CD4-positive, alpha-beta T cell treated with Interleukin-15 for 1 hour (primary cell): ENCODE measurements around the gene ZNF536.

Experiments
- DNase-seq: peaks from one replicate; pipeline ENCODE4 v3.0.0-alpha.2; 2020

ZNF536 gene

DNA sequence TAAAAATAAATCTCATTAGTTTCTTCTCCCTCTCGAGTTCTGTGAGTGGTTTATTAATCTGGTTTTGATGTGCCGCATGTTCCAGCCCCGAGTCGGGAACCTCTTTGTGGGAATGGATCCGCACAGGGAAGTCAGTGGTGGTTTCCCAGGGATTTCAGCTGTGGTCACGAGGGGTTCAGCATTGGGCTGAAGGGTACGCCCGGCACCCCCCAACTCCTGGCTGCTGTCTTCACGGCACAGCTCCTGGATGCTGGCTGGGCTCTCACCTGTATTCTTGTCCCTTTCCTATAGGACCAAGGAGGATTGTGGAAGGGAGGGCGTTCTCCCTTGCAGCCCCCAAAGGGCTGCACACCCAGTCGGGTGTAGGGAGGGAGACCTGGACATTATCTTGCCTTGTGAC is 167.8 kb downstream of the ZNF536 start:
- DNase-seq, result no peak

DNA sequence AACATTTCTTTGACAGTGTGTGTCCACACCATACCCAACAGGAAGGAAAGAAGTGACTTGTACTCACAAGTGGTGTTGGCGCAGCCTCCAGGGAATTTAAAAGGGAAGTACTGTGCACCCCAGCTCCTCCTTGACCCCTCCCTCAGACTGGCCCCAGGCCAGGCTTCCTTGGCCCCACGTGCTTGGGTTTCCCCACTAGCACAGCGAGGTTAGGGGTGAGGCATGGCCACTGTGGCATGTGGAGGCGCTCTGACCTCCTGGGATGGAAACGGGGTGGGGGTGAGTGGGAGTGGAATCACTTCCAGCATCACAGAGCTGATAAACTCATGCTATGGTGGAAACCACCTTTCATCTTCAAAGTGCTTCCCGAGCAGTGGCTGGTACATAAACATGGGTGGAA is 168.6 kb downstream of the ZNF536 start:
- no peak for DNase-seq

- no peak for DNase-seq
These were observed 169.4 kb downstream of the ZNF536 start for GRCh38 chr19:30541575-30541974.

DNA sequence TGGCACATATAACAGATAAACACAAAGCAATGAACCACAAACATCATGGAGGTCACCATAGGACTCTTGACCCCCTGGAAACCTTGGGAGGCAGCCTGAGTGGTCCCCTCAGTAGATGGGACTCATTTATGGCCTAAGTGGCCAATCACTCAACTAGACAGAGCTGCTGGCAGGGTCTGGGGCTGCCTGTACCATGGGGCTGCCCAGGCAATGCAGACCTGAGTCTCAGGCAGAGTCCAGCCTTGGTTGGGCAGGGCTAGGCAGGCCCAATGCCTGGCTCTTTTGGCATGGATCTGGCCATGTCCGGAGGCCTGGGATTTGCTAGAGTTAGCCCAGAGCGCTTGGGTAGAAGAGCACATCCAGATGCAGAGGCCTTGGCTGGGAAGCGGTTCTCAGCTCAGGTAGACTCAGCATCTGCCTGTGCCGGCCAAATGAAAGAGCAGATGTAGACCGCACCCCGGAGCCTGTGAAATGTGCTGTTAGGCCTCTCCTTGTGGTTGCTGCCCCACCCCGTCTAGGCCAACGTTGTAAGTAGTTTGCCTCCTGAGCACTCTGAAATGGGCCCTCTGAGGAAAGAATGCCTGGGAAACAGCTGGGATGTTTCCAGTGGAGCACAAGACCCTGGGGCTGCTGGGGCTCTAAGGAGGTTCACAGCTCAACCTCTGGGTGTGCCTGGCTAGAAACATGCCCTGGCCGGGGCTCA is 171.2 kb downstream of the ZNF536 start:
- no peak for DNase-seq

GRCh38 chr19:30545752-30546151 is 173.6 kb downstream of the ZNF536 start:
- DNase-seq, result no peak

GRCh38 chr19:30546332-30546731 is 174.1 kb downstream of the ZNF536 start:
- DNase-seq, result no peak

DNA sequence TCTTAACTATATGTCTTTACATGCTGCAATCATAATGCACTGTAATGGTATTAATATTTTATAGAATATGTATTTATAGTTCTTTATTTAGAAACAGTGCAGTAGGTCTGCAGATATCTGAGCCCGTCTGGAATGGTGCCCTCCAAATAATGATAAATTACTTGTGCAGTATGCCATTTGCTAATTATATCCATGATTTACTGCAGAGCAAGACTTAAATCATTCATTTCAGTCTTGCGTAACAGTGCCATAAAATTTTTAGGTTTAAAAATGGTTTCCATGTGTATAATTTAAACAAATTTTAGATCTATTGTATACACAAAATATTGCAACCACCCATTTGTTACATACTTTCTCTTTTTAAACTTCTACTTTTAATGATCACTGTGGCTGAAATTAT is 175.1 kb downstream of the ZNF536 start:
- no peak for DNase-seq

- DNase-seq, result no peak
These were observed 177.0 kb downstream of the ZNF536 start for GRCh38 chr19:30549151-30549550.

GRCh38 chr19:30551271-30551670 is 179.1 kb downstream of the ZNF536 start:
- no peak for DNase-seq

DNA sequence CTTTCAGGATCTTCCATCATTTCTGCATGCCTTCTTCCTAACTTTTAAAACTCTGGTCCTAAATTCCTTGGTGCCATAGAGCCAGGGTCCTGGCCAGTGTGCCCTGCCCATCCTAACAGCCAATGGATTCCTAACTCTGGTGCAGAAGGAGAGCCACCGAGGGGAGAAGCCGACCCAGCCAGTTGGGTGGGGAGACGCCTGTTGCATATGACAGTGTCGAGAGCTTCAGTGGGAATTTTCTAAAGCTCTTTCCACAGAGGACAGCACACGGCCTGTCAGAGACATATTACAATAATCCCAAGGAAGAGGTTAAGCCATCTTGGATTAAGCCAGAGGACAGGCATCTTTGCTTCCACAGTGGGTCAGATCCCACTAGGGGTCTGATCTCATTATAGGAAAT is 180.4 kb downstream of the ZNF536 start:
- no peak for DNase-seq

- no peak for DNase-seq
These were observed 183.0 kb downstream of the ZNF536 start for GRCh38 chr19:30555075-30555790.

DNA sequence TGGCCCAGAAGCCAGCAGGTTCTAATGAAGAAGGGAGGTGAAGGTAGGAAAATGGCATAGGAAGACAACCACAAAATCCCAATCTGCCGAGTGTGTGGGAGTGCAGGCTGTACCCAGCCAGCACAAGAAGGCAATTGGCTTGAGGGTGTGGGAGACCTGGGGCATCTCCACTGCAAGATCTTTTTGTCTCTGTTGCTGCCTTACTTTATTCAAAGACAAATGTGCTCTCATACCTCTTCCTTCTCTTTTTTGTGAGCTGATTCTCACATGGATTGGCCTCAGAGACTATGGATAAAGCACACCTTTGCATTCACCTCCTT is 183.6 kb downstream of the ZNF536 start:
- DNase-seq, result no peak

GRCh38 chr19:30556230-30556711 is 184.1 kb downstream of the ZNF536 start:
- no peak for DNase-seq

DNA sequence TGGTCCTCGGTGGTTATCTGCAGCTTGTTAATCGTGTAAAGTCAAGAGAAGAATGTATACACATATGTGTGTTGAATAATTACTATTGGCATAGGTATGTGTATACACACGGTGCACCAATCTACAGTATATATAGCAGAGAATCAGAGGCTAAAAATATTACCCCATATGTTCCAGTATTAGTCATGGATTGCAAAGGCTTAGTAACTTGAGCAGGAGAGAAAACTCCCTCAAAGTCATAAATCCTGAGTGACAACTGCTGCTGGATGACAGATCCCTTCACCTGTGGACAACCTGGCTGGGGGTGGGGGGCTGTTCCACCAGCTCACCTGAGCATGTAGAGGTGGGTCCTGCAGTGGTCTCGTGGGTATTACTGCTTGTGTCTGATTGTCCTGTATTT is 185.0 kb downstream of the ZNF536 start:
- DNase-seq, result no peak

- no peak for DNase-seq
These were observed 185.9 kb downstream of the ZNF536 start for GRCh38 chr19:30557927-30558557.

DNA sequence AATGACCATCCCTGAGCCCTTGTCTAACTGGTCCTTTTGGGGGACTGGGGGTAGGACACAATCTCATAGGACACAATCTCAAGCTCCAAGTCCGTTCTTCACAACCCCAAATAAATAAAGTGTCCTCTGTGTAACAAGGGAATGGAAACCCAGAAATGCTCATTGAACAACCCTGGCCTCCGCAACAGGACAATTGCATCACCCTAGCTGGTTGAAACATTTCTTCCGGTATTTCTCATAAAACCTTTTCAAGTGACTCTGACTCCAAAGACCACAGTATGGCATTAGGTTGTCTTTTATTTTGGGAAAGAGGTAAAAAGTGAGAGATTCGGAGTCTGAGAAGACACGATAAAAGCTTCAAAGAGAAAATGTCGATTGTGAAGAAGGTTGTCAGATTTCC is 186.6 kb downstream of the ZNF536 start:
- no peak for DNase-seq

- no peak for DNase-seq
These were observed 187.3 kb downstream of the ZNF536 start for GRCh38 chr19:30559446-30559845.

GRCh38 chr19:30562981-30563380 is 190.8 kb downstream of the ZNF536 start:
- DNase-seq, result no peak

DNA sequence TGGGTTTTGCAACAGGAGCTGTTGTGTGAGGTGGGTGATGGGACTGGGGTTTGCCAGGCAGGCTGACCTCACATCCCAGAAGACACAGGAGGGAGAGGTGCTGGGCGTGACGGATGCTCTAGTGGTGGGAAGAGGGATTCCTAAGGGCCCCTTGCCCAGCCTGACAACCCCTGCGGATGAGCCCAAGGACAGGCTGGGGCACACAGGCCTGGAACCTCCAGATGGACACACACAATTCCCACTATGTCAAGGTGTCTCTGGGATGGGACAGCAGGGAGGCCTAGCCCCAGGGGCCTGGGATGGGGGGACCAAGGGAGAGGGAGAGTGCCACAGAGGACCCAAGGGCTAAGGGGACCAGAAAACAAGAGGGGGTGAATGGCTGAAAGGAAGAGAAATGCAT is 191.5 kb downstream of the ZNF536 start:
- DNase-seq, result no peak

DNA sequence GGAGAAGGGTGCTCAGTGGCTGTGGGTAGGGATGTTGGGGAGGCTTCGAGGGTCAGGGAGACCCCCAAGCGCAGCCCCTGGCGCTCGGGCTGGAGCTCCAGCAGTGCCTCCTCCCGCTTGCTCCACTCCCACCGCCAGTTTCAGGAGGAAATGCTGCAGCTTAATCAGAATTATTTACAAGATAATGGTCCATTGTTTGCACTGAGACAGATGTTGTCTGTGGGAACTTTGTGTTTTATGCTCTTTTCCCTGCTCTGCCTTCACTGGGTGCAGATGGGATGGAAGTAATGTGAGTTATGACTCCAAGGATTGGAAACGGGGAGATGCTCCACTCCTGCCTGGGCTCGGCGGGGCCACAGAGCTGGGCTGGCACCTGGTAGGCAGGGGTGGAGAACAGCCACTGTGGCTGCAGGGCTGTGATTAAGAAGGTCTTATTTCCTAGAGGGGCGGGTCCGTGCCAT is 192.4 kb downstream of the ZNF536 start:
- DNase-seq, result no peak

DNA sequence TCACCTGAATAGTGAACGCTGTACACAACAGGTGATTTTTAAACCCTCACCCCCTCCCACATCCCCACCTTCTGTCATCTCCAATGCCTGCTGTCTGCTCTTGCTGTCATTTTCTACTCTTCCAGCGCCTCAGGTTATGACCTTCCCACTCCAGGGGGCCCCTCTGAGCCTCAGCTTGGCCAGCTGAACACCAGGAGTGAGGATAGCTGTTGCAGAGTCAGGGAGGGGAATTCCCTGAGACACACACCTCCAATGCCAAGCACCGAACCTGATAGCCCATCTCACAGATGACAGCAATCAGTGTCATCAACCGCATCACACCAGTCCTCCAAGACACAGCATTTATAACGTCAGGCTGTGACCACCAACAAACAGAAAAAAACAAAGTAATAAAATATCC is 193.5 kb downstream of the ZNF536 start:
- DNase-seq, result no peak

DNA sequence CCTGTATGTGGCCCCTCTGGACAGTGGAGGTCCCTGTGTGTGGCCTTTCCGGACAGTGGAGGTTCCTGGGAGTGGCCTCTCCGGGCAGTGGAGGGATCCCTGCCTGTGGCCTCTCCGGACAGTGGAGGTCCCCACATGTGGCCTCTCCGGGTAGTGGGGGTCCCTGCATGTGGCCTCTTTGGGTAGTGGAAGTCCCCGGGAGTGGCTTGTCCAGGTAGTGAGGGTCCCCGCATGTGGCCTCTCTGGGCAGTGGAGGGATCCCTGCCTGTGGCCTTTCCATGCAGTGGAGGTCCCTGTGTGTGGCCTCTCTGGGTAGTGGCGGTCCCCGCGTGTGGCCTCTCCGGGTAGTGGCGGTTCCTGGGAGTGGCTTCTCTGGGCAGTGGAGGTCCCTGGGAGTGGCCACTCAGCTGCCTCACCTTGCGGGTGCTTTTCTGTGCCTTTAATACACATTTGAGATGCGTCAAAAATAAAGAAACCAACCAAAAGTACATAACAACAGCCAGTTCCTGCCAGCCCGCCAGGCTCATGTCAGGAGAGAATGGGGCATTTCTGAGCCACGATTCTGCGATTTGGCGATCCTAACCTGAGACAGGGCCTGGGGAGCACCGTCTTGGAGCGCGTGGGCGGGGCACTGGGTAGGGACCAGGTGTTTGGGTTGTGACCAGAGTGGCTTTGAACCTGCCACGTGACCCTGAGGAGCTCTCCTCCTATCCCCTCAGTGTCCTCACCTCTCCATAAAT is 194.7 kb downstream of the ZNF536 start:
- DNase-seq, result no peak

DNA sequence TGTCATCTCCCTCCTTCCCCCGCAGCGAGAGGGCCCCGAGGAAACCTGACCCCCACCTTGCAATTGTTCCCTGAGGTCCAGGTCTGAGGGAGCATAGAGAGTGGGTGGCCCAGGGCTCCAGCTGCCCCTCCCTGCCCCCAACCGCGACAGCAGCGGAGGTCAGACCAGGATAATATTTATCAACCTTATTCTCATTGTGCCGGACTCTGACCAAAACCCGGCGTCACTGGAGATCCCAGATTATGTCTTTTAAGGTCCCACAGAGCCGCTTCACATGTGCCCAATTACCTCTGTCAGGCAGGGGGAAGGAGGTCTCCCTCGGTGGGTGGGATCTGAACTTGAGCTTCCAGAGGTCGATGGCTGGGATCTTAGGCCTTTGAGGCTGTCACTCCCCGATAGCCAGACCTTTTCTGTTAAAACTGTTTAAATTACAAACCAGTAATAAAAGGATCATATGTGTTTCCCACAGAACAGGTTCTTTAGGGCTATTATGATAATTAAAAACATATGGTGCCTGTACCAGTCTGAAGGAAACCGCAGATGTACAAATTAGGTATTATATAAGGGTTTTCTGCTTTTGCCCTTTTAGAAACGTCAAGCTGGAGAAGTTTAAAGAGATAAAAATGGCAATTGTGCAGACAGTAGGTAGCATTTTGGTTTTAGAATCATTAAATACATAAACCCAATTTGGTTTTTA is 195.5 kb downstream of the ZNF536 start:
- no peak for DNase-seq
